H9 (cell line): Measurements from ENCODE around the gene FJX1. TPM values are rescaled to one million over a fixed set of nuclear protein-coding genes. Genes with fewer than 3 reads are reported as not detected.

Source experiments
- DNase-seq: peaks from one replicate; pipeline ENCODE4 v3.0.0-alpha.2; 2017
- H2AFZ ChIP-seq: one replicate; pipeline ENCODE4 v1.6.1; 2013; ENCODE audit warnings: mild to moderate bottlenecking, low read length, control low read depth, moderate library complexity
- H2AK5ac ChIP-seq: 2 replicates; pipeline ENCODE4 v1.6.1; 2013; ENCODE audit warnings: low read length, control low read depth, mixed read lengths; ENCODE audit not compliant: insufficient read length
- H2BK120ac ChIP-seq: one replicate; pipeline ENCODE4 v1.6.1; 2013; ENCODE audit warnings: low read depth, mild to moderate bottlenecking, low read length, control low read depth, inconsistent platforms; ENCODE audit not compliant: poor library complexity, severe bottlenecking
- H2BK12ac ChIP-seq: 2 replicates; pipeline ENCODE4 v1.6.1; 2013; ENCODE audit warnings: low read length, control low read depth, mixed read lengths, low read depth; ENCODE audit not compliant: insufficient read length
- H2BK15ac ChIP-seq: 2 replicates; pipeline ENCODE4 v1.6.1; 2013; ENCODE audit warnings: low read depth, low read length, control low read depth
- H2BK20ac ChIP-seq: one replicate; pipeline ENCODE4 v1.6.1; 2013; ENCODE audit warnings: low read depth, mild to moderate bottlenecking, low read length, control low read depth, inconsistent platforms; ENCODE audit not compliant: poor library complexity, severe bottlenecking
- H2BK5ac ChIP-seq: 2 replicates; pipeline ENCODE4 v1.6.1; 2013; ENCODE audit warnings: low read length, control low read depth, mixed read lengths; ENCODE audit not compliant: insufficient read length
- H3K14ac ChIP-seq: 2 replicates; pipeline ENCODE4 v1.6.1; 2013; ENCODE audit warnings: low read length, control low read depth; ENCODE audit not compliant: insufficient read depth
- H3K18ac ChIP-seq: 2 replicates; pipeline ENCODE4 v1.6.1; 2013; ENCODE audit warnings: low read depth, mild to moderate bottlenecking, mixed read lengths, low read length, control low read depth; ENCODE audit not compliant: insufficient read length
- H3K23ac ChIP-seq: 2 replicates; pipeline ENCODE4 v1.6.1; 2013; ENCODE audit warnings: low read length, control low read depth, mixed read lengths, low read depth; ENCODE audit not compliant: insufficient read length
- H3K23me2 ChIP-seq: 2 replicates; pipeline ENCODE4 v1.6.1; 2013; ENCODE audit warnings: low read depth, mild to moderate bottlenecking, mixed read lengths, low read length, control low read depth; ENCODE audit not compliant: insufficient read length, poor library complexity, severe bottlenecking
- H3K27ac ChIP-seq: 2 replicates; pipeline ENCODE4 v1.5.1; 2013; ENCODE audit warnings: low read length, control low read depth, mixed read lengths, low read depth; ENCODE audit not compliant: insufficient read length
- H3K27me3 ChIP-seq: 2 replicates; pipeline ENCODE4 v1.6.1; 2013; ENCODE audit warnings: low read length, control low read depth, inconsistent platforms; ENCODE audit not compliant: insufficient read depth
- H3K4ac ChIP-seq: 2 replicates; pipeline ENCODE4 v1.6.1; 2013; ENCODE audit warnings: low read depth, mild to moderate bottlenecking, control low read depth, inconsistent platforms, low read length, moderate library complexity
- H3K4me1 ChIP-seq: 2 replicates; pipeline ENCODE4 v1.6.1; 2013; ENCODE audit warnings: low read length, control low read depth, inconsistent platforms; ENCODE audit not compliant: insufficient read depth
- H3K4me2 ChIP-seq: 2 replicates; pipeline ENCODE4 v1.6.1; 2013; ENCODE audit warnings: low read length, control low read depth, mixed read lengths; ENCODE audit not compliant: insufficient read length, insufficient read depth
- H3K56ac ChIP-seq: 2 replicates; pipeline ENCODE4 v1.6.1; 2013; ENCODE audit warnings: low read depth, mild to moderate bottlenecking, mixed read lengths, low read length, control low read depth; ENCODE audit not compliant: insufficient read length
- H3K79me1 ChIP-seq: 2 replicates; pipeline ENCODE4 v1.6.1; 2013; ENCODE audit warnings: low read depth, mild to moderate bottlenecking, moderate library complexity, low read length, control low read depth, inconsistent platforms; ENCODE audit not compliant: insufficient read depth, poor library complexity, severe bottlenecking
- H3K79me2 ChIP-seq: 2 replicates; pipeline ENCODE4 v1.6.1; 2013; ENCODE audit warnings: low read length, control low read depth, inconsistent platforms; ENCODE audit not compliant: insufficient read depth
- H3K9ac ChIP-seq: 2 replicates; pipeline ENCODE4 v1.6.1; 2013; ENCODE audit warnings: low read length, control low read depth, mixed read lengths; ENCODE audit not compliant: insufficient read length; ENCODE audit errors: extremely low read depth
- H3K9me3 ChIP-seq: one replicate; pipeline ENCODE4 v1.6.1; 2013; ENCODE audit warnings: low read depth, low read length, inconsistent platforms; ENCODE audit not compliant: control insufficient read depth
- H3T11ph ChIP-seq: one replicate; pipeline ENCODE4 v1.6.1; 2013; ENCODE audit warnings: mild to moderate bottlenecking, low read length, control low read depth, inconsistent platforms
- H4K20me1 ChIP-seq: one replicate; pipeline ENCODE4 v1.6.1; 2013; ENCODE audit not compliant: control insufficient read depth, insufficient read length, insufficient read depth
- H4K5ac ChIP-seq: 2 replicates; pipeline ENCODE4 v1.6.1; 2013; ENCODE audit warnings: low read depth, mild to moderate bottlenecking, mixed read lengths, low read length, control low read depth; ENCODE audit not compliant: insufficient read length
- H4K8ac ChIP-seq: replicated peaks from 2 replicates; pipeline ENCODE4 v1.6.1; 2013; ENCODE audit warnings: low read length, control low read depth, mixed read lengths, low read depth; ENCODE audit not compliant: insufficient read length
- H4K91ac ChIP-seq: 2 replicates; pipeline ENCODE4 v1.6.1; 2013; ENCODE audit warnings: low read depth, mild to moderate bottlenecking, moderate library complexity, mixed read lengths, low read length, control low read depth; ENCODE audit not compliant: insufficient read length
- H3K27ac Mint-ChIP-seq, 3 experiments: 2 replicates in 2 of 3; 3 replicates in 1 of 3; pipeline ENCODE4 v1.8.0; 2020 to 2021; ENCODE audit warnings: mixed read lengths in 3 of 3, mild to moderate bottlenecking in 1 of 3, moderate library complexity in 1 of 3
- H3K27me3 Mint-ChIP-seq: 2 replicates; pipeline ENCODE4 v1.8.0; 2021; ENCODE audit warnings: low read depth, mild to moderate bottlenecking, moderate library complexity, mixed read lengths
- H3K36me3 Mint-ChIP-seq, 3 experiments: 2 replicates in 2 of 3; 3 replicates in 1 of 3; pipeline ENCODE4 v1.8.0; 2020 to 2021; ENCODE audit warnings: low read depth in 3 of 3, mixed read lengths in 3 of 3; ENCODE audit not compliant: insufficient read depth in 1 of 3
- H3K4me1 Mint-ChIP-seq, 2 experiments: 2 replicates each; pipeline ENCODE4 v1.8.0; 2020; ENCODE audit warnings: mixed read lengths in 2 of 2
- H3K4me3 Mint-ChIP-seq, 2 experiments: 2 replicates in 1 of 2; 3 replicates in 1 of 2; pipeline ENCODE4 v1.8.0; 2020 to 2021; ENCODE audit warnings: mild to moderate bottlenecking in 2 of 2, mixed read lengths in 2 of 2, moderate library complexity in 1 of 2
- H3K9me3 Mint-ChIP-seq, 2 experiments: 2 replicates in 1 of 2; 3 replicates in 1 of 2; pipeline ENCODE4 v1.8.0; 2020; ENCODE audit warnings: mild to moderate bottlenecking in 2 of 2, mixed read lengths in 2 of 2, moderate library complexity in 1 of 2
- total RNA-seq: library from RNA; stranded (reverse); gene quantifications from 2 replicates; pipeline ENCODE4 v1.2.1, GENCODE V29; 2021
- TF ChIP-seq, protein P1 (sequence below): fragments of 200-600 bp; sonication (generic); conservative IDR thresholded peaks from 3 replicates; pipeline ENCODE4 v1.8.0; 2021; ENCODE audit warnings: antibody characterized with exemption, mild to moderate bottlenecking

The FJX1 gene
- total RNA-seq, 1 experiment from 2014 or later = 11.5 TPM

DNA sequence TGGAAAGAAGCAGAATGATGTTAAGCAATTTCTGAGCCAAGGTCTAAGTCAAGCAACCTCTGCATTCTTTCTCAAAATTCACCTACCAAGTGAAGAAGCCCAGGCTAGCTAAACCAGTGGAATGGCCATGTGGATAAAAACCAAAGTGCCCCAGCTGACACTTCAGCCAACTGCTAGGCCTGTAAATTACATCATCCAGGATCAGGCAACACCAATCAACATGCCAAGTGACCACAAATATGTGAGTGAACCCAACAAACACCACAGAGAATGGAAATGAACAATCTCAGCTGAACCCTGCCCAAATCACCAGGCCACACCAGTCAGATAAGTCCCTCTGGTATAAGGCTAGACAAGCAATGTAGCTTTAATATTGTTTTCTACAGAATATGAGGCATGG, 25.1 kb upstream of the FJX1 start:
- DNase-seq = no peak
- H2BK120ac ChIP-seq = no peak overlapping the region
- no peak overlapping the region for H4K5ac ChIP-seq
- TF ChIP-seq, protein P1, sequence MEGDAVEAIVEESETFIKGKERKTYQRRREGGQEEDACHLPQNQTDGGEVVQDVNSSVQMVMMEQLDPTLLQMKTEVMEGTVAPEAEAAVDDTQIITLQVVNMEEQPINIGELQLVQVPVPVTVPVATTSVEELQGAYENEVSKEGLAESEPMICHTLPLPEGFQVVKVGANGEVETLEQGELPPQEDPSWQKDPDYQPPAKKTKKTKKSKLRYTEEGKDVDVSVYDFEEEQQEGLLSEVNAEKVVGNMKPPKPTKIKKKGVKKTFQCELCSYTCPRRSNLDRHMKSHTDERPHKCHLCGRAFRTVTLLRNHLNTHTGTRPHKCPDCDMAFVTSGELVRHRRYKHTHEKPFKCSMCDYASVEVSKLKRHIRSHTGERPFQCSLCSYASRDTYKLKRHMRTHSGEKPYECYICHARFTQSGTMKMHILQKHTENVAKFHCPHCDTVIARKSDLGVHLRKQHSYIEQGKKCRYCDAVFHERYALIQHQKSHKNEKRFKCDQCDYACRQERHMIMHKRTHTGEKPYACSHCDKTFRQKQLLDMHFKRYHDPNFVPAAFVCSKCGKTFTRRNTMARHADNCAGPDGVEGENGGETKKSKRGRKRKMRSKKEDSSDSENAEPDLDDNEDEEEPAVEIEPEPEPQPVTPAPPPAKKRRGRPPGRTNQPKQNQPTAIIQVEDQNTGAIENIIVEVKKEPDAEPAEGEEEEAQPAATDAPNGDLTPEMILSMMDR = no peak
- no peaks in the 10 kb centered on the region; a peak in 1 of 5 replicates for H3K9me3 Mint-ChIP-seq
- no peak overlapping the region for H3K27ac ChIP-seq
- no peaks in the 10 kb centered on the region for H3K79me1 ChIP-seq
- H3K14ac ChIP-seq = no peak overlapping the region
- H2AK5ac ChIP-seq = no peak overlapping the region
- H3K23me2 ChIP-seq = no peaks in the 10 kb centered on the region
- no peaks in the 10 kb centered on the region for H3K36me3 Mint-ChIP-seq
- H3K4me3 Mint-ChIP-seq = no peak overlapping the region
- no peaks in the 10 kb centered on the region for H3K27me3 ChIP-seq
- H3K4me1 ChIP-seq = no peaks in the 10 kb centered on the region
- no peak overlapping the region for H2BK15ac ChIP-seq
- no peak overlapping the region for H3K9ac ChIP-seq
- peaks cover 8% of the 10 kb centered on the region for H3K27me3 Mint-ChIP-seq
- 0 out of 7 replicates have a peak overlapping the region, but pooled peaks of 1 of the 3 experiments have one; percentile 11 for H3K27ac Mint-ChIP-seq
- H2BK20ac ChIP-seq = no peak overlapping the region
- no peak overlapping the region for H2BK5ac ChIP-seq
- no peak overlapping the region for H2BK12ac ChIP-seq
- H3K9me3 ChIP-seq = no peaks in the 10 kb centered on the region
- H4K20me1 ChIP-seq = no peaks in the 10 kb centered on the region
- H2AFZ ChIP-seq = no peak overlapping the region
- H3K4me1 Mint-ChIP-seq = peaks cover 13 to 15% of the 10 kb centered on the region in 2 experiments
- no peak overlapping the region for H3K23ac ChIP-seq
- H4K91ac ChIP-seq = no peak overlapping the region
- H3T11ph ChIP-seq = no peak overlapping the region
- H3K4ac ChIP-seq = no peak overlapping the region
- no peak overlapping the region for H3K18ac ChIP-seq
- no peak overlapping the region for H3K4me2 ChIP-seq
- no peak overlapping the region for H4K8ac ChIP-seq
- no peaks in the 10 kb centered on the region for H3K79me2 ChIP-seq
- no peak overlapping the region for H3K56ac ChIP-seq
